GM13976 (cell line): ENCODE data around the gene SLC35F4.

Experiments used
- DNase-seq: peaks from one replicate; pipeline ENCODE4 v3.0.0; 2012; ENCODE audit warnings: low spot score
- in situ Hi-C: fragments of 300-500 bp; cut with MboI; formaldehyde crosslinking; loops from one replicate; pipeline ENCODE4 v1.12.0; 2022; ENCODE audit warnings: low sequenced_read_pairs, mixed read lengths, inconsistent platforms; ENCODE audit not compliant: unreplicated experiment
- TF ChIP-seq, protein P1 (sequence below): IDR thresholded peaks from 2 replicates; pipeline ENCODE4 v1.5.1; 2012; ENCODE audit warnings: borderline replicate concordance, mild to moderate bottlenecking; ENCODE audit not compliant: insufficient read depth; ENCODE audit errors: extremely low read depth, missing control alignments, control extremely low read depth

The SLC35F4 gene

DNA sequence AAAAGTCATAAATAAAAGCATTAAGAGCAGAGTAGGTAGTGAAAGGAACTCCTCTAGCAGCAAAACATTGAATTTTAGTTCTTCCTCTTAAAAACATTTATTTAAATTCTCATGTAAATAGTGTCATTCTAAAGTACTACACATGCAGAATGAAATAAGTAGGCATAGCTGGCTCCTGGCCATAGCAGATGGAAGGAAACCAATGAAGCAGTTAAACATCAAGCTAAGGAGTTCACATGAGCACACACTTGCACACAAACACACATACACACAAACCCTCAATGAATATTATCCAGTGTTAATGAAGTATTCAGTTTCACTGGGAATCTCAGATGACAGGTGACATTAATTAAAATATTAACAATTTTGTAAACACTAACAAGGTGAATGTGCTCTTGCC, 69.3 kb downstream of the SLC35F4 start:
- TF ChIP-seq, protein P1, sequence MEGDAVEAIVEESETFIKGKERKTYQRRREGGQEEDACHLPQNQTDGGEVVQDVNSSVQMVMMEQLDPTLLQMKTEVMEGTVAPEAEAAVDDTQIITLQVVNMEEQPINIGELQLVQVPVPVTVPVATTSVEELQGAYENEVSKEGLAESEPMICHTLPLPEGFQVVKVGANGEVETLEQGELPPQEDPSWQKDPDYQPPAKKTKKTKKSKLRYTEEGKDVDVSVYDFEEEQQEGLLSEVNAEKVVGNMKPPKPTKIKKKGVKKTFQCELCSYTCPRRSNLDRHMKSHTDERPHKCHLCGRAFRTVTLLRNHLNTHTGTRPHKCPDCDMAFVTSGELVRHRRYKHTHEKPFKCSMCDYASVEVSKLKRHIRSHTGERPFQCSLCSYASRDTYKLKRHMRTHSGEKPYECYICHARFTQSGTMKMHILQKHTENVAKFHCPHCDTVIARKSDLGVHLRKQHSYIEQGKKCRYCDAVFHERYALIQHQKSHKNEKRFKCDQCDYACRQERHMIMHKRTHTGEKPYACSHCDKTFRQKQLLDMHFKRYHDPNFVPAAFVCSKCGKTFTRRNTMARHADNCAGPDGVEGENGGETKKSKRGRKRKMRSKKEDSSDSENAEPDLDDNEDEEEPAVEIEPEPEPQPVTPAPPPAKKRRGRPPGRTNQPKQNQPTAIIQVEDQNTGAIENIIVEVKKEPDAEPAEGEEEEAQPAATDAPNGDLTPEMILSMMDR = no peak

DNA sequence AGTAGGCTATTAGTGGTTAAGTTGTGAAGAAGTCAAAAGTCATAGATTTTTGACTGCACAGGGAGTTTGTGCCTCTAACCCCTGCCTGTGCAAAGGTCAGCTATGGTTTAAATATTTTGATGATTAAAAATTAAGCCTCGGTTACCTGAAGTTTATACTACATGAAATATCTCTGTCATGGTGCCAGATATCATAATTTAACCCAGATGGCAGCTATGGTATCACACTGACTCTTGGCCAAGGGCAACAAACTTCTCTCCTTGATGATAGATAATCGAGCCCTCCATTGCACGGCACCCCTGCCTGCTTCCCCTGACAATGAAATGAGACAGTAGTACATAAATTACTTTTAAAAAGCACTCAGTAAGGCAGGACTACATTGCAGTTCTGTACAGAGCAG, 80.8 kb downstream of the SLC35F4 start:
- TF ChIP-seq, protein P1 = no peak
- in situ Hi-C loops = no loop called here
- DNase-seq = no peak

More for the DNA sequence above, 69.3 kb downstream of the SLC35F4 start:
- in situ Hi-C loops = no loop called here
- DNase-seq = no peak

DNA sequence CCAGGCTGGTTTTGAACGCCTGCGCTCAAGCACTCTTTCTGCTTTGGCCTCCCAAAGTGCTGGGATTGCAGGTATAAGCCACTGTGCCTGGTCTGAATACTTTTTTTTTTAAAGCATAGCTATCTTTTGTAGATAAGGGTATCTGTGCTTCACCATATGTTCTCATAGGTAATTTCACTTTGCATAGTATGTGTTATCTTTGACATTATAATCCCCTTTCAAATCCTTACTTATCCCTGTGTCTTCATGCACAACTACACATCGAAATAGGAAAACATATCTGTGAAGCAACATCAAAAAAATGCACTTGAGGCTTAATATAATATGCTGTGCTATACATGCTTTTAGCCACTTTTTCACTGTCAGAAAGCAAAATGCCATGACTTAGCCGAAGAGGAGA, 94.1 kb downstream of the SLC35F4 start:
- in situ Hi-C loops = no loop called here
- TF ChIP-seq, protein P1 = no peak
- DNase-seq = no peak

DNA sequence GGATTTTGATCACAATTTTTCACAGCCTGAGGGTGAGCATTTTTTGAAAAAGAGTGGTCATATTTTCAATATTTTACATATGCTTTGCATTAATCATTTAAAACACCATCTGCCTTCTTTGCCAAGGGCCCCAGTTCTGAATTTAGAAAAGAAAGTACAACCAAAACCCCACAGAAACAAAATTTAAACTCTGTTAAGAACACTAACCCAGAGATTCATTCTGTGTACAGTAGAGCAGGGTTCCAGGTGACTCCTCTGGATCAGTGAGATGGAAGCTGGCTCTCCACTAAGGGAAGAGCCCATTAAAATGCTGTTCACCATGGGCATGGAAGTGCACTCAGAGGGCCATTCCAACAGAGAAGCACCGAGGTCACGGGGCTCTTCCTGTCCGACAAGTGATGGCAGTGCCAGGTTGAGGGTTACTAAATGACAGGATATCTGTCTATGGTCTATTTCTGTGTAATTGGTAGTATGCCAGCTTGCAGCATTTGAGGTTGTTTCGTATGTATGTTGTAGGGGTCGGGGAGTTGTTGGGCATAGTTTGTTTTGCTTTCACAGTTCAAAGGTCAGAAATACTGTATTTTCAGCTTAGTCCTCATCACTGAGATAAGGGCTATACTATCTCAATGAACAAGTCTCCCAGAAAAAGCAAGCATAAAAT, 95.9 kb downstream of the SLC35F4 start:
- in situ Hi-C loops = no loop called here
- TF ChIP-seq, protein P1 = no peak

DNA sequence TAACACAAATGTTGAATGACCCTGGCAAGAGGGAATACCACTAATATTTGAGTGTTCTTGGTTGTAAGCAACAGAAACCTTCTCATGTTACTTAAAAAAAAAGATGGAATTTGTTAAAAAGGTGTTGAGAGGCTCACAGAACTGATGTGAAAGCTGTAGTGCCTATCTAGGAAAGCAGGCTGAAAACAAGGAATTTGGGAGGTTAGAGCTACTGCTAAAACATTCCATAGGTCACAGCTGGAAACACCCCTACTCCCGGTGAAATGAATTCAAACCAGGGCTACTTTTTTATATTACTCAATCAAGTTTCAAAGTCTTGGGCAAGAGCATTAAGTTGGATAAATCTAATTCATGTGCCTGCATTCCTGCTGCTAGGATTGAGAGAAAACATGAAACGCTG, 104.1 kb downstream of the SLC35F4 start:
- TF ChIP-seq, protein P1 = no peak
- in situ Hi-C loops = no loop called here
- no peak for DNase-seq

More for the DNA sequence above, 95.9 kb downstream of the SLC35F4 start:
- no peak for DNase-seq

DNA sequence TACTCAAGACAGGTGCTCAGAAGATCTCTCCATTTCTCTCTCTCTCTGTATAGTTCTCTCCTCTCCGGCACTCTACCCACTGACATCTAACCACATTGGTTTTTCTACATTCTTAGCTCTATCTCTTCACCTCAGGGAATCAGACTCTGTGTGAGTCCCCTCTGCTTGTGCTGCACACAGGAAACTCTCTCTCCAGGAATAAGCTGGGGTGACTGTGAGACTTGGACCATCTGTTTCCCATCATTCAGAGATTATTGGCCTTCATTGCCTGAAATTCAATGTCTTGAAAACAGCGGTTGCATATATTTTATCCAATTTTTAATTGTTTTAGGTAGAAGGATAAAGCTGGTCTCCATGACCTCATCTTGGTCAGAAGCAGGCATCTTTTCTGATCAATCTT, 105.0 kb downstream of the SLC35F4 start:
- in situ Hi-C loops = no loop called here
- TF ChIP-seq, protein P1 = no peak
- DNase-seq = no peak
